ENCODE data around the gene BEX4. TPM values are rescaled to one million over a fixed set of nuclear protein-coding genes. Genes with fewer than 3 reads are reported as not detected.
A peak's percentile ranks its signal among the peaks of the same experiment; 100 is the strongest.

Gene BEX4
- total and polyA plus RNA-seq, 2 of the 8 experiments (the other 6 are each of a cell fraction or from before 2014, with no cell fraction given): 27.2 to 45.1 TPM

GRCh38 chrX:103215425-103215991 lies 600 bp downstream of the BEX4 start (continued):
- TF ChIP-seq CTCF (IDR thresholded peaks at IDR 0.05; ENCODE audit: control extremely low read depth in 1 of 3, insufficient read depth in 1 of 3, low read depth in 1 of 3, low read length in 3 of 3) (no peak), GABPA (IDR thresholded peaks at IDR 0.05; ENCODE audit: borderline replicate concordance, insufficient read depth, low read length) (no peak), RFX5 (IDR thresholded peaks at IDR 0.05; ENCODE audit: borderline replicate concordance, low read depth, low read length) (no peak), CBX8 (IDR thresholded peaks at IDR 0.05; ENCODE audit: borderline replicate concordance, low read depth, low read length) (no peak), POLR2A (IDR thresholded peaks at IDR 0.05; ENCODE audit: control extremely low read depth in 1 of 2, low read depth in 2 of 2, low read length in 2 of 2) (peak in 1 of 2 experiments; percentile 24; a peak in 2 of 3 replicates), CHD2 (IDR thresholded peaks at IDR 0.05; ENCODE audit: low read length) (no peak), RBBP5 (IDR thresholded peaks at IDR 0.05; ENCODE audit: borderline replicate concordance, low read depth, low read length) (no peak)

Measured in H1 (cell line).